ENCODE measurements around the gene CCDC160.

CCDC160 gene

DNA sequence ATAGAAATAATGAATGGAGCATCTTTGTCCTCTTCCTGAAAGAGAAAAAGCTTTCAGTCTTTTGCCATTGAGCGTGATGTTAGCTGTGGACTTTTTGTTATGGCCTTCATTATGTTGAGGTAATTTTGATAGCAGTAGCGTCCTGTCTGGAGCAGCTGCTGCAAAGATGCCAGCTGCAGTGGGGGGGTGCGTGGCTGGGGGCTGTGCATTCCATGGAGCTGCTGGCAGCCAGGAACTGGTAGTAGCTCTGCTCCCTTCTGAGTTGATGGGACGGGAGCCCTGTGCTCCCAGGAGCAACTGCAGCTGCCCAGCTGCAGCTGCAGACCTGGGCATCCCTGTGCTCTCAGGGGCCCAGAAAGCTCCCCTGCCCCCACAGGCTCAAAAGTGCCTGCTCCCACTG, 50.4 kb downstream of the CCDC160 start:
- Histone ChIP-seq H3K27ac (ENCODE audit: low read depth in 2 of 2, low read length in 2 of 2) (no peak overlapping the region), H3K36me3 (ENCODE audit: control insufficient read depth in 2 of 2, insufficient read depth in 2 of 2, low read length in 2 of 2) (no peaks in the 10 kb centered on the region), H3K4me3 (ENCODE audit: low read length in 2 of 2) (no peak overlapping the region), H3K4me1 (ENCODE audit: control insufficient read depth in 2 of 2, insufficient read depth in 2 of 2, low read length in 2 of 2) (no peaks in the 10 kb centered on the region), H3K27me3 (ENCODE audit: control insufficient read depth in 2 of 2, insufficient read depth in 2 of 2, low read length in 2 of 2) (no peaks in the 10 kb centered on the region), H3K9ac (ENCODE audit: low read depth in 1 of 2, low read length in 2 of 2) (no peak overlapping the region), H3K9me3 (ENCODE audit: control insufficient read depth in 2 of 2, low read length in 2 of 2) (no peaks in the 10 kb centered on the region)

DNA sequence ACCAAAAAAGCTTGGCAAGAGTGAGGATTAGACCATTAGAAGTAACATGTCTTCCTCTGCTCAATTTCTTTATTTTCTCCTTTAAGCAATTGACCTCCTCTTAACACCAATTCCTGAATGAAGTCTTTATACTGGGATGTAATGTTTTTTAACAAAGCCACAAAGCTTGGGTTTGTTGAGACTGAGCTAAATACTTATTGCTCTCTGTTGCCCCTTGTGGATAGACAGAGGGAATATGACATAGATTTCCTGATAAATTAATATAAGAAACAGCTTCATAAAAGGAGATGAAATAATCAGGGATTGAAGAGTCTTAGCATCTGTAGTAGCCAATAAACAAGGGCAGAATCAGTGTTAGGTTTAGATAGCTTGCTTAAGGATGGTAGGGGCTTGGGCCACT, 57.6 kb downstream of the CCDC160 start:
- Histone ChIP-seq H3K4me3 (ENCODE audit: low read length in 2 of 2) (no peak overlapping the region), H3K9me3 (ENCODE audit: control insufficient read depth in 2 of 2, low read length in 2 of 2) (peaks cover 3% of the 10 kb centered on the region in 2 donors), H3K9ac (ENCODE audit: low read depth in 1 of 2, low read length in 2 of 2) (no peak overlapping the region), H3K27ac (ENCODE audit: low read depth in 2 of 2, low read length in 2 of 2) (no peak overlapping the region), H3K27me3 (ENCODE audit: control insufficient read depth in 2 of 2, insufficient read depth in 2 of 2, low read length in 2 of 2) (peaks cover 0 to 3% of the 10 kb centered on the region in 2 donors), H3K4me1 (ENCODE audit: control insufficient read depth in 2 of 2, insufficient read depth in 2 of 2, low read length in 2 of 2) (no peaks in the 10 kb centered on the region), H3K36me3 (ENCODE audit: control insufficient read depth in 2 of 2, insufficient read depth in 2 of 2, low read length in 2 of 2) (no peaks in the 10 kb centered on the region)

Data from mucosa of rectum (tissue), 2 donors.